Measurements from ENCODE around the gene CERS1.

GRCh38 chr19:18896421-18896841 lies 473 bp upstream of the CERS1 start:
- TF ChIP-seq CTCF (IDR thresholded peaks at IDR 0.05; ENCODE audit: extremely low read depth in 1 of 2, insufficient read depth in 1 of 2, low read depth in 1 of 2, low read length in 2 of 2) = no peak
- TF ChIP-seq MAX (IDR thresholded peaks at IDR 0.05; ENCODE audit: insufficient read depth, insufficient read length) = no peak
- no peak for TF ChIP-seq FOS (IDR thresholded peaks at IDR 0.05; ENCODE audit: borderline replicate concordance, insufficient read depth, low read length)

Data from endothelial cell of umbilical vein (primary cell).